ENCODE data around the gene PARL. TPM values are rescaled to one million over a fixed set of nuclear protein-coding genes. Genes with fewer than 3 reads are reported as not detected.

The PARL gene
- total RNA-seq, 1 experiment from 2014 or later, result 73.7 TPM

GRCh38 chr3:183839751-183840150, 44.9 kb downstream of the PARL start:
- no peak for TF ChIP-seq EZH2 (IDR thresholded peaks at IDR 0.05; ENCODE audit: borderline replicate concordance, low read depth, low read length, poor library complexity, severe bottlenecking)
- TF ChIP-seq CTCF (conservative IDR thresholded peaks at IDR 0.05; ENCODE audit: low read depth, low read length), result no peak
- ChIA-PET POLR2A (ENCODE audit: low non-redundant PET) (no interaction called here), CTCF (no interaction called here)
- no peak for DNase-seq (ENCODE audit: low spot score)
- no peak overlapping the region for H3K4me3 ChIP-seq (ENCODE audit: low read depth, low read length, poor library complexity, severe bottlenecking)
- no peaks in the 10 kb centered on the region for H3K27me3 ChIP-seq (replicated peaks; ENCODE audit: insufficient read depth, low read depth, low read length, poor library complexity)
- H3K36me3 ChIP-seq (ENCODE audit: insufficient read depth, low read length, poor library complexity, severe bottlenecking), result peaks cover 43% of the 10 kb centered on the region
- H3K9me3 ChIP-seq (ENCODE audit: low read depth, low read length, poor library complexity, severe bottlenecking), result no peaks in the 10 kb centered on the region
- intact Hi-C loops (cut with micrococcal nuclease; ENCODE audit: unreplicated experiment), result no loop called here
- H3K27ac ChIP-seq (ENCODE audit: low read depth, low read length, poor library complexity, severe bottlenecking), result no peak overlapping the region
- no TSS peak for BruUV-seq (replicated peaks)
- no peaks in the 10 kb centered on the region for H3K4me1 ChIP-seq (ENCODE audit: insufficient read depth, low read length, poor library complexity, severe bottlenecking)

GRCh38 chr3:183837894-183838293, 46.8 kb downstream of the PARL start:
- TF ChIP-seq CTCF (conservative IDR thresholded peaks at IDR 0.05; ENCODE audit: low read depth, low read length) (no peak), EZH2 (IDR thresholded peaks at IDR 0.05; ENCODE audit: borderline replicate concordance, low read depth, low read length, poor library complexity, severe bottlenecking) (no peak)
- intact Hi-C loops (cut with micrococcal nuclease; ENCODE audit: unreplicated experiment), result no loop called here
- ChIA-PET CTCF (no interaction called here), POLR2A (ENCODE audit: low non-redundant PET) (no interaction called here)
- Histone ChIP-seq H3K27me3 (replicated peaks; ENCODE audit: insufficient read depth, low read depth, low read length, poor library complexity) (no peaks in the 10 kb centered on the region), H3K4me3 (ENCODE audit: low read depth, low read length, poor library complexity, severe bottlenecking) (no peak overlapping the region), H3K27ac (ENCODE audit: low read depth, low read length, poor library complexity, severe bottlenecking) (no peak overlapping the region), H3K9me3 (ENCODE audit: low read depth, low read length, poor library complexity, severe bottlenecking) (no peaks in the 10 kb centered on the region), H3K36me3 (ENCODE audit: insufficient read depth, low read length, poor library complexity, severe bottlenecking) (peaks cover 40% of the 10 kb centered on the region), H3K4me1 (ENCODE audit: insufficient read depth, low read length, poor library complexity, severe bottlenecking) (no peaks in the 10 kb centered on the region)
- no TSS peak for BruUV-seq (replicated peaks)
- DNase-seq (ENCODE audit: low spot score), result no peak

- BruUV-seq (replicated peaks), result no TSS peak
- H3K36me3 ChIP-seq (ENCODE audit: insufficient read depth, low read length, poor library complexity, severe bottlenecking), result peaks cover 43% of the 10 kb centered on the region
- H3K9me3 ChIP-seq (ENCODE audit: low read depth, low read length, poor library complexity, severe bottlenecking), result no peaks in the 10 kb centered on the region
- no peak for DNase-seq (ENCODE audit: low spot score)
- intact Hi-C loops (cut with micrococcal nuclease; ENCODE audit: unreplicated experiment), result no loop called here
- CTCF ChIA-PET, result no interaction called here
- H3K4me1 ChIP-seq (ENCODE audit: insufficient read depth, low read length, poor library complexity, severe bottlenecking), result no peaks in the 10 kb centered on the region
- H3K27me3 ChIP-seq (replicated peaks; ENCODE audit: insufficient read depth, low read depth, low read length, poor library complexity), result no peaks in the 10 kb centered on the region
- TF ChIP-seq EZH2 (IDR thresholded peaks at IDR 0.05; ENCODE audit: borderline replicate concordance, low read depth, low read length, poor library complexity, severe bottlenecking) (no peak), CTCF (conservative IDR thresholded peaks at IDR 0.05; ENCODE audit: low read depth, low read length) (no peak)
- POLR2A ChIA-PET (ENCODE audit: low non-redundant PET), result no interaction called here
- H3K27ac ChIP-seq (ENCODE audit: low read depth, low read length, poor library complexity, severe bottlenecking), result no peak overlapping the region
- no peak overlapping the region for H3K4me3 ChIP-seq (ENCODE audit: low read depth, low read length, poor library complexity, severe bottlenecking)
Observed at GRCh38 chr3:183837390-183837789, 47.3 kb downstream of the PARL start.
